T-helper 17 cell (primary cell): Measurements from ENCODE around the gene UNC13C. TPM values are rescaled to one million over a fixed set of nuclear protein-coding genes. Genes with fewer than 3 reads are reported as not detected.

Experiments used
- ATAC-seq: fragments of 150-1000 bp; cut with Tn5 transposase; 2 replicates; pipeline ENCODE4 v1.10.0; 2021; ENCODE audit warnings: mild to moderate bottlenecking, moderate library complexity
- DNase-seq, 3 donors: peaks; one replicate each; pipeline versions ENCODE4 v3.0.0 to v3.0.0-alpha.2; 2020 to 2021
- H3K9me3 ChIP-seq: one replicate; pipeline ENCODE4 v1.7.0; 2013; ENCODE audit warnings: low read length, mild to moderate bottlenecking; ENCODE audit not compliant: control insufficient read depth, poor library complexity, severe bottlenecking
- H3K27ac Mint-ChIP-seq: one replicate; pipeline ENCODE4 v1.8.0; 2022; ENCODE audit warnings: mild to moderate bottlenecking, moderate library complexity, mixed read lengths
- H3K27me3 Mint-ChIP-seq: one replicate; pipeline ENCODE4 v1.8.0; 2022; ENCODE audit warnings: mixed read lengths
- H3K36me3 Mint-ChIP-seq: one replicate; pipeline ENCODE4 v1.8.0; 2022; ENCODE audit warnings: low read depth, mixed read lengths
- H3K4me1 Mint-ChIP-seq: one replicate; pipeline ENCODE4 v1.8.0; 2022; ENCODE audit warnings: mild to moderate bottlenecking, mixed read lengths
- H3K4me3 Mint-ChIP-seq: one replicate; pipeline ENCODE4 v1.8.0; 2022; ENCODE audit warnings: mild to moderate bottlenecking, moderate library complexity, mixed read lengths
- total RNA-seq, 4 donors: library from RNA in 2 of 4; stranded (reverse) in 2 of 4; gene quantifications; one replicate each; pipeline ENCODE4 v1.2.3 and lab custom pipeline; 2022 to 2026

Gene UNC13C
- total RNA-seq, 2 donors from 2014 or later, result not detected

GRCh38 chr15:54033356-54033860 is 55.2 kb downstream of the UNC13C start:
- ATAC-seq (no peak), DNase-seq (no peak)
- Mint-ChIP-seq H3K36me3 (no peaks in the 10 kb centered on the region), H3K4me1 (no peaks in the 10 kb centered on the region), H3K27me3 (peaks cover 6% of the 10 kb centered on the region), H3K27ac (no peak overlapping the region), H3K4me3 (no peak overlapping the region)
- H3K9me3 ChIP-seq, result no peaks in the 10 kb centered on the region

GRCh38 chr15:54033869-54034458 is 55.7 kb downstream of the UNC13C start:
- Mint-ChIP-seq H3K27ac (no peak overlapping the region), H3K4me3 (no peak overlapping the region), H3K4me1 (no peaks in the 10 kb centered on the region), H3K27me3 (peaks cover 6% of the 10 kb centered on the region), H3K36me3 (no peaks in the 10 kb centered on the region)
- ATAC-seq, result no peak
- no peak for DNase-seq
- no peaks in the 10 kb centered on the region for H3K9me3 ChIP-seq

- H3K36me3 Mint-ChIP-seq, result no peaks in the 10 kb centered on the region
- ATAC-seq, result no peak
- no peak for DNase-seq
- no peaks in the 10 kb centered on the region for H3K27me3 Mint-ChIP-seq
- no peak overlapping the region for H3K27ac Mint-ChIP-seq
- no peaks in the 10 kb centered on the region for H3K4me1 Mint-ChIP-seq
- H3K9me3 ChIP-seq, result no peaks in the 10 kb centered on the region
- no peak overlapping the region for H3K4me3 Mint-ChIP-seq
Observed at GRCh38 chr15:54035616-54036015, 57.4 kb downstream of the UNC13C start.

- peaks cover 2% of the 10 kb centered on the region for H3K4me1 Mint-ChIP-seq
- H3K27ac Mint-ChIP-seq, result no peak overlapping the region
- DNase-seq (no peak), ATAC-seq (no peak)
- H3K9me3 ChIP-seq, result no peaks in the 10 kb centered on the region
- no peaks in the 10 kb centered on the region for H3K36me3 Mint-ChIP-seq
- H3K4me3 Mint-ChIP-seq, result no peak overlapping the region
- H3K27me3 Mint-ChIP-seq, result peaks cover 9% of the 10 kb centered on the region
Observed at GRCh38 chr15:54045397-54045796, 67.2 kb downstream of the UNC13C start.

GRCh38 chr15:54046093-54046492 is 67.9 kb downstream of the UNC13C start:
- DNase-seq (no peak), ATAC-seq (no peak)
- no peaks in the 10 kb centered on the region for H3K36me3 Mint-ChIP-seq
- peaks cover 9% of the 10 kb centered on the region for H3K27me3 Mint-ChIP-seq
- H3K27ac Mint-ChIP-seq, result no peak overlapping the region
- H3K9me3 ChIP-seq, result no peaks in the 10 kb centered on the region
- H3K4me3 Mint-ChIP-seq, result no peak overlapping the region
- no peaks in the 10 kb centered on the region for H3K4me1 Mint-ChIP-seq

- H3K9me3 ChIP-seq, result peaks cover 2% of the 10 kb centered on the region
- no peak for DNase-seq
- Mint-ChIP-seq H3K36me3 (no peaks in the 10 kb centered on the region), H3K4me3 (no peak overlapping the region), H3K27me3 (no peaks in the 10 kb centered on the region), H3K4me1 (no peaks in the 10 kb centered on the region), H3K27ac (no peak overlapping the region)
- no peak for ATAC-seq
Observed at GRCh38 chr15:54064365-54064764, 86.1 kb downstream of the UNC13C start.

GRCh38 chr15:54066403-54066802 is 88.2 kb downstream of the UNC13C start:
- no peaks in the 10 kb centered on the region for H3K36me3 Mint-ChIP-seq
- no peaks in the 10 kb centered on the region for H3K4me1 Mint-ChIP-seq
- no peaks in the 10 kb centered on the region for H3K27me3 Mint-ChIP-seq
- H3K27ac Mint-ChIP-seq, result no peak overlapping the region
- peaks cover 2% of the 10 kb centered on the region for H3K9me3 ChIP-seq
- no peak overlapping the region for H3K4me3 Mint-ChIP-seq
- ATAC-seq (no peak), DNase-seq (no peak)

GRCh38 chr15:54082836-54083492 is 104.7 kb downstream of the UNC13C start:
- Mint-ChIP-seq H3K4me3 (no peak overlapping the region), H3K27ac (no peak overlapping the region), H3K27me3 (peaks cover 33% of the 10 kb centered on the region), H3K36me3 (no peaks in the 10 kb centered on the region), H3K4me1 (peaks cover 3% of the 10 kb centered on the region)
- H3K9me3 ChIP-seq, result no peaks in the 10 kb centered on the region
- DNase-seq (no peak), ATAC-seq (no peak)

GRCh38 chr15:54083501-54083900 is 105.3 kb downstream of the UNC13C start:
- Mint-ChIP-seq H3K27ac (no peak overlapping the region), H3K27me3 (peaks cover 36% of the 10 kb centered on the region), H3K4me1 (peaks cover 3% of the 10 kb centered on the region), H3K36me3 (no peaks in the 10 kb centered on the region), H3K4me3 (no peak overlapping the region)
- ATAC-seq (no peak), DNase-seq (no peak)
- no peaks in the 10 kb centered on the region for H3K9me3 ChIP-seq

GRCh38 chr15:54083991-54084390 is 105.8 kb downstream of the UNC13C start:
- Mint-ChIP-seq H3K36me3 (no peaks in the 10 kb centered on the region), H3K4me1 (peaks cover 3% of the 10 kb centered on the region), H3K27ac (no peak overlapping the region), H3K4me3 (no peak overlapping the region), H3K27me3 (peaks cover 38% of the 10 kb centered on the region)
- no peaks in the 10 kb centered on the region for H3K9me3 ChIP-seq
- no peak for ATAC-seq
- DNase-seq, result no peak

- H3K9me3 ChIP-seq, result no peaks in the 10 kb centered on the region
- Mint-ChIP-seq H3K27ac (no peak overlapping the region), H3K4me1 (no peaks in the 10 kb centered on the region), H3K4me3 (no peak overlapping the region), H3K36me3 (no peaks in the 10 kb centered on the region), H3K27me3 (peaks cover 30% of the 10 kb centered on the region)
- DNase-seq (no peak), ATAC-seq (no peak)
Observed at GRCh38 chr15:54088837-54089236, 110.6 kb downstream of the UNC13C start.

- no peaks in the 10 kb centered on the region for H3K9me3 ChIP-seq
- H3K4me3 Mint-ChIP-seq, result no peak overlapping the region
- H3K27ac Mint-ChIP-seq, result no peak overlapping the region
- no peaks in the 10 kb centered on the region for H3K4me1 Mint-ChIP-seq
- no peaks in the 10 kb centered on the region for H3K36me3 Mint-ChIP-seq
- H3K27me3 Mint-ChIP-seq, result peaks cover 24% of the 10 kb centered on the region
- no peak for ATAC-seq
- no peak for DNase-seq
Observed at GRCh38 chr15:54089776-54090175, 111.5 kb downstream of the UNC13C start.

- H3K27ac Mint-ChIP-seq, result no peak overlapping the region
- no peak overlapping the region for H3K4me3 Mint-ChIP-seq
- no peaks in the 10 kb centered on the region for H3K4me1 Mint-ChIP-seq
- H3K27me3 Mint-ChIP-seq, result peaks cover 28% of the 10 kb centered on the region
- DNase-seq (no peak), ATAC-seq (no peak)
- H3K9me3 ChIP-seq, result no peaks in the 10 kb centered on the region
- no peaks in the 10 kb centered on the region for H3K36me3 Mint-ChIP-seq
Observed at GRCh38 chr15:54091651-54092050, 113.4 kb downstream of the UNC13C start.

GRCh38 chr15:54094661-54095060 is 116.4 kb downstream of the UNC13C start:
- H3K27me3 Mint-ChIP-seq, result peaks cover 18% of the 10 kb centered on the region

More at GRCh38 chr15:54094661-54095060, 116.4 kb downstream of the UNC13C start:
- no peaks in the 10 kb centered on the region for H3K9me3 ChIP-seq
- H3K4me3 Mint-ChIP-seq, result no peak overlapping the region
- H3K4me1 Mint-ChIP-seq, result no peaks in the 10 kb centered on the region
- no peak for ATAC-seq
- DNase-seq, result no peak
- H3K36me3 Mint-ChIP-seq, result no peaks in the 10 kb centered on the region
- no peak overlapping the region for H3K27ac Mint-ChIP-seq
